HG03575 (cell line): ENCODE measurements around the gene LCE3C.
"Not testable (repeated sequence)": the region's sequence is repeated elsewhere in the genome, so short reads cannot be mapped to it uniquely, and the experiment has no call there.

Source experiments
- ATAC-seq: cut with Tn5 transposase; IDR thresholded peaks from one replicate; pipeline ENCODE4 v1.9.1; 2021; ENCODE audit not compliant: unreplicated experiment, insufficient number of reproducible peaks, low FRiP score; ENCODE audit errors: extremely low read depth

The LCE3C gene, protein sequence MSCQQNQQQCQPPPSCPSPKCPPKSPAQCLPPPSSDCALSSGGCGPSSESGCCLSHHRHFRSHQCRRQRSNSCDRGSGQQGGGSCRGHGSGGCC

GRCh38 chr1:152599934-152600333, at the start of gene LCE3C:
Gene LCE3C (plus strand): TSS chr1:152600234. CDS start chr1:152600732, 498 bp downstream.
- ATAC-seq: no peak

DNA sequence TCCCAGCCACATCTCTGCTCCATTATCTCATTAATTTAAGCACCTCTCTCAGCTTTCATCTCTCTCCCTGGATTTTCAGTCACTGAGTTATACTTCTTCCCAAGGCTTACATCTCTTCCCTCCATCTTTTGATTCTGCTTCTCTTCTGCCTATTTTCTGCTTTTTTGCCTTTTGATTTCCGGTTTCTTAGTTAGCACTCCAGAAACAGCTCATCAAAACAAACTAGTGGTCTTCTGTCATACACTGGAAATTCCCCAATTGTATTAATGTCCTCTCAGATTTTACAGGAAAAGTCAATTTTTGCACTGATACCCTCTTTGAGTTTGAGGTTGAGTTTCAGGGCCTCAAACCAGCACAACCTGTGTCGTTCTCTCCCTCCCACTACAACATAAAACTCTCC, 34.9 kb upstream of the LCE3C start:
- ATAC-seq: no peak

GRCh38 chr1:152565535-152566215, 34.4 kb upstream of the LCE3C start:
- no peak for ATAC-seq

GRCh38 chr1:152566681-152567080, 33.4 kb upstream of the LCE3C start, which contains the start of gene LCE3E:
Gene LCE3E (minus strand): TSS chr1:152566780. CDS start chr1:152566208, 572 bp downstream.
- no peak for ATAC-seq

GRCh38 chr1:152577168-152577567, 22.9 kb upstream of the LCE3C start:
- ATAC-seq: no peak

GRCh38 chr1:152579526-152579925, 20.5 kb upstream of the LCE3C start:
- ATAC-seq: not testable (repeated sequence)

- no peak for ATAC-seq
Observed at GRCh38 chr1:152580433-152580832, 19.6 kb upstream of the LCE3C start, which contains the start of gene LCE3D. Gene LCE3D (minus strand): TSS chr1:152580516. CDS start chr1:152579936, 580 bp downstream.

GRCh38 chr1:152582647-152583046, 17.4 kb upstream of the LCE3C start:
- ATAC-seq: no peak

DNA sequence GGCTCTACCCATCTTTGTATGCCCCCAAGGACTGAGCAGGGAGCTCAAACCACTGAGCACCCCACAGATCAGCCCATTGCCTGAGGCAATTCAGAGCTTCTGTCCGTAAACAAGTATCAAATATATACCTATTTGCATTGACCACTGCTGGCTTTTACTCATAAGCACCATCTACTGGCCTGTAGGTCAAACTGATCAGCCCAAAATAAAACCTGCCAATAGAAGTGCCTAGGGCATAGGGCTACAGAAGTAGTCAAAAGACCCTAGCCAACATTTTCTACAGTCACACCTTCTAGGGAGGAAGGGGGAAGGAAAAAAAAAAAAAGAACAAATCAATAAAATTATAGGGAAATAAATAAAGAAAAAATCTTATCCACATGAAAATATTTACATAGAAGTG, 14.4 kb upstream of the LCE3C start:
- no peak for ATAC-seq

GRCh38 chr1:152596986-152597385, 3.0 kb upstream of the LCE3C start:
- ATAC-seq: no peak

GRCh38 chr1:152613511-152613910, 13.5 kb downstream of the LCE3C start, which contains the start of gene LCE3B:
Gene LCE3B (plus strand): TSS chr1:152613811. CDS start chr1:152613811, 0 bp downstream.
- ATAC-seq: no peak

GRCh38 chr1:152621993-152622392, 22.0 kb downstream of the LCE3C start:
- ATAC-seq: no peak

GRCh38 chr1:152622803-152623202, 22.8 kb downstream of the LCE3C start, which contains the start of gene LCE3A:
Gene LCE3A (minus strand): TSS chr1:152623103. CDS start chr1:152623103, 0 bp downstream.
- no peak for ATAC-seq

GRCh38 chr1:152623203-152623844, 23.3 kb downstream of the LCE3C start:
- no peak for ATAC-seq

- no peak for ATAC-seq
Observed at GRCh38 chr1:152626744-152627143, 26.7 kb downstream of the LCE3C start.

GRCh38 chr1:152630596-152630995, 30.6 kb downstream of the LCE3C start:
- ATAC-seq: no peak

- ATAC-seq: no peak
Observed at GRCh38 chr1:152640351-152640750, 40.3 kb downstream of the LCE3C start.

DNA sequence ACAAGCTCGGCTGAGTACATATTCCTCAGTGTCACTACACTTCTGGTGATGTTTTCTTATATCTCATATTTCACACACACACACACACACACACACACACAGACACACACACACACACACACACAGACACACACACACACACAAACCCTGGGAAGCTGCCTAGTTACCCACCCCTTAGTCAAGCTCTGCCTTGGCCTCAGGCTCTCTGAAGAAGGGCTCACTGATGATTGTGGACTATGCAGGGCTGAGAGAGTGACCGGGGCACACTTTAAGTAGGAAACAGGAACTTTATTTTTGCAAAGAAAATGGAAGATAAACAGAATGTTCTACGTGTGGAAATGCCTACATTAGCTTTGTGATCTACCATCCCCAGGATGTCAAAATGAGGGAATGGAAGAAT, 43.9 kb downstream of the LCE3C start:
- no peak for ATAC-seq

GRCh38 chr1:152645146-152645545, 45.1 kb downstream of the LCE3C start:
- no peak for ATAC-seq

DNA sequence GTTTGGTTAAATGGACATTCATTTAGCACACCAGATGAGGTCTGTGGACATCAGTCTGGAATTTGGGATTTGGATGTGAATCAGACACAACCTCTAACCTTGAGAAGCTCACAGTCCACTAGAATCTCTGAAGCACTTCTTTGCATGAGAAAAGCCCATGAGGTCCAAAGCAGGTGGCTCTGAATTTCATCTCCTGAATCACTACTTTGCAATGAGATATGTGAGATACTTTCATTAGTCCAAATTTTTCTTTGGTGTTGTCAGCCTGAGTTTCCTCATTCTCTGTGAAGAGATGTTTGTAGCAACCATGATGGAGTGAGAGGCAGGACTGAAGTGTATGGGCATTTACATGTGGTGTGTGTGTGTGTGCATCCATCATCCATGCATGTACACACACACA, 46.6 kb downstream of the LCE3C start:
- no peak for ATAC-seq
